Sigmoid colon (tissue), 4 donors: ENCODE results near the gene CLDN7.

Experiments used
- CTCF ChIP-seq, 4 experiments: fragments of 450-650 bp in 3 of 4; fragments of 200-600 bp in 1 of 4; IDR thresholded peaks; one replicate each; pipeline ENCODE4 v1.5.1; 2016 to 2019; ENCODE audit warnings: antibody characterized with exemption in 4 of 4, mild to moderate bottlenecking in 3 of 4, moderate library complexity in 2 of 4
- EP300 ChIP-seq, 4 donors: sonication (generic); formaldehyde crosslinking; IDR thresholded peaks; one replicate each; pipeline ENCODE4 v1.6.1; 2017; ENCODE audit warnings: antibody characterized with exemption in 4 of 4
- POLR2A ChIP-seq, 2 donors: fragments of 450-650 bp; IDR thresholded peaks; one replicate each; pipeline ENCODE4 v1.6.1; 2016; ENCODE audit warnings: antibody characterized with exemption in 2 of 2, mild to moderate bottlenecking in 2 of 2, moderate library complexity in 2 of 2
- POLR2AphosphoS5 ChIP-seq, 4 donors: sonication (generic); formaldehyde crosslinking; IDR thresholded peaks; one replicate each; pipeline ENCODE4 v1.6.1; 2017; ENCODE audit warnings: antibody characterized with exemption in 4 of 4

DNA sequence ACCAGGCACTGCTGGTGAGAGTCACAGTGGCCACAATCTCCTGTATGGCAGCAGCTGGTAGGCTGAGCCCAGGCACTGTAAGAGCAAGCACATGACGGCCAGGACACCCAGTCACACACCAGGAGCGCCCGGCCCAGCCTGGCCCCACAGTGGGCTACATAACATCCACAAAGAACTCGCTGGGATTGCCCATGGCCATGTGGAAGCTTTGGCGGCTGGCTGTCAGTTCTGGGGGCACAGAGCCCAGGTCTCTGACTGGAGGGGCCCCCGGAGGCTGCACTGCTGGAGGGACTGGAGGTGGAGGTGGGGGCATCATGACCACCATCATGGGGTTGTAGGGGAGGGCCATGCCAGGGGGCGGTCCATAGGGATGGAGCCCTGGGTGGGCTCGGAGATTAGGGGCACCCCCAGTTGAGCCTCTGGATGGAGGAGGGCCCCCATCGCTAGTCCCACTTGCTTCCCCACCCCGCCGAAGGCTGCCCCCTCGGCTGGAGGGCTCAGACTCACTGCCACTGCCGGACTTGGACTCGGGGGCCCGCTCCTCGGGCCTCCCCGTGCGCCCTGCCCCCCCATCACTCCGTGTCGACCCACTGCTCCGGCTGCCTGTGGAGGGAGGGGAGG is 36.5 kb downstream of the CLDN7 start:
- TF ChIP-seq EP300 (IDR thresholded peaks at IDR 0.05), result no peak
- TF ChIP-seq CTCF (IDR thresholded peaks at IDR 0.05), result no peak
- TF ChIP-seq POLR2A (IDR thresholded peaks at IDR 0.05), result no peak
- no peak for TF ChIP-seq POLR2AphosphoS5 (IDR thresholded peaks at IDR 0.05)
